OCI-LY3 (cell line): ENCODE results near the gene ARHGAP18.

Experiments used
- CTCF ChIP-seq: fragments of 200-600, 300-600 bp; sonication (generic); IDR thresholded peaks from 2 replicates; pipeline ENCODE4 v1.5.1; 2014; ENCODE audit warnings: antibody characterized with exemption, low read length, low read depth
- EZH2phosphoT487 ChIP-seq: fragments of 200-600 bp; shearing (Covaris generic); IDR thresholded peaks from 2 replicates; pipeline ENCODE4 v1.6.1; 2018; ENCODE audit warnings: antibody characterized with exemption, mixed run types, low read depth

- TF ChIP-seq CTCF (no peak), EZH2phosphoT487 (no peak)
Measured at GRCh38 chr6:129565366-129565765, 144.6 kb downstream of the ARHGAP18 start.
